ENCODE data around the gene KRTAP5-3.

The KRTAP5-3 gene

DNA sequence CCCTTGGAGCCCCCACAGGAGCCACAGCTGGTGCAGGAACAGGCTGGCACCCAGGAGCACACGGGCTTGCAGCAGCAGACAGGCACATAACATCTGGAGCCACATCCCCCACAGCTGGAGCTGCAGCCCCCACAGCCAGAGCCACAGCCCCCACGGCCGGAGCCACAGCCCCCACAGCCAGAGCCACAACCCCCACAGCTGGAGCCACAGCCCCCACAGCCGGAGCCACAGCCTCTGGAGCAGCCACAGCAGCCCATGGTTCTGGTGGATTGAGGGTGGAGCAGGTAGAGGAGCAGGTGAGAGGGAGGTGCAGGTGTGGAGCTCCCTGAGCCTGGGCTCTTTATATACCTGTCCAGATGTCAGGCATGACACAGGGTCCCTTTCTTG, 10.3 kb downstream of the KRTAP5-3 start, which contains the start of gene KRTAP5-2:
TSS of gene KRTAP5-2 (minus strand) at position 301 of the 387 bp plus-strand sequence. CDS start at position 257, 44 bp downstream.
- TF ChIP-seq FOXP2 (optimal IDR thresholded peaks at IDR 0.05; ENCODE audit: borderline replicate concordance, extremely low read depth, extremely low read length, insufficient read depth) (no peak), TAF1 (IDR thresholded peaks at IDR 0.05; ENCODE audit: borderline replicate concordance, insufficient read depth, low read length) (no peak), POLR2AphosphoS5 (IDR thresholded peaks at IDR 0.05; ENCODE audit: low read depth, low read length) (no peak), SIN3A (IDR thresholded peaks at IDR 0.05; ENCODE audit: borderline replicate concordance, insufficient read depth, low read length) (no peak)
- TF ChIP-seq, protein P1, sequence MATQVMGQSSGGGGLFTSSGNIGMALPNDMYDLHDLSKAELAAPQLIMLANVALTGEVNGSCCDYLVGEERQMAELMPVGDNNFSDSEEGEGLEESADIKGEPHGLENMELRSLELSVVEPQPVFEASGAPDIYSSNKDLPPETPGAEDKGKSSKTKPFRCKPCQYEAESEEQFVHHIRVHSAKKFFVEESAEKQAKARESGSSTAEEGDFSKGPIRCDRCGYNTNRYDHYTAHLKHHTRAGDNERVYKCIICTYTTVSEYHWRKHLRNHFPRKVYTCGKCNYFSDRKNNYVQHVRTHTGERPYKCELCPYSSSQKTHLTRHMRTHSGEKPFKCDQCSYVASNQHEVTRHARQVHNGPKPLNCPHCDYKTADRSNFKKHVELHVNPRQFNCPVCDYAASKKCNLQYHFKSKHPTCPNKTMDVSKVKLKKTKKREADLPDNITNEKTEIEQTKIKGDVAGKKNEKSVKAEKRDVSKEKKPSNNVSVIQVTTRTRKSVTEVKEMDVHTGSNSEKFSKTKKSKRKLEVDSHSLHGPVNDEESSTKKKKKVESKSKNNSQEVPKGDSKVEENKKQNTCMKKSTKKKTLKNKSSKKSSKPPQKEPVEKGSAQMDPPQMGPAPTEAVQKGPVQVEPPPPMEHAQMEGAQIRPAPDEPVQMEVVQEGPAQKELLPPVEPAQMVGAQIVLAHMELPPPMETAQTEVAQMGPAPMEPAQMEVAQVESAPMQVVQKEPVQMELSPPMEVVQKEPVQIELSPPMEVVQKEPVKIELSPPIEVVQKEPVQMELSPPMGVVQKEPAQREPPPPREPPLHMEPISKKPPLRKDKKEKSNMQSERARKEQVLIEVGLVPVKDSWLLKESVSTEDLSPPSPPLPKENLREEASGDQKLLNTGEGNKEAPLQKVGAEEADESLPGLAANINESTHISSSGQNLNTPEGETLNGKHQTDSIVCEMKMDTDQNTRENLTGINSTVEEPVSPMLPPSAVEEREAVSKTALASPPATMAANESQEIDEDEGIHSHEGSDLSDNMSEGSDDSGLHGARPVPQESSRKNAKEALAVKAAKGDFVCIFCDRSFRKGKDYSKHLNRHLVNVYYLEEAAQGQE (IDR thresholded peaks at IDR 0.05; ENCODE audit: insufficient read depth in 1 of 2, low read depth in 2 of 2, low read length in 2 of 2), result no peak

DNA sequence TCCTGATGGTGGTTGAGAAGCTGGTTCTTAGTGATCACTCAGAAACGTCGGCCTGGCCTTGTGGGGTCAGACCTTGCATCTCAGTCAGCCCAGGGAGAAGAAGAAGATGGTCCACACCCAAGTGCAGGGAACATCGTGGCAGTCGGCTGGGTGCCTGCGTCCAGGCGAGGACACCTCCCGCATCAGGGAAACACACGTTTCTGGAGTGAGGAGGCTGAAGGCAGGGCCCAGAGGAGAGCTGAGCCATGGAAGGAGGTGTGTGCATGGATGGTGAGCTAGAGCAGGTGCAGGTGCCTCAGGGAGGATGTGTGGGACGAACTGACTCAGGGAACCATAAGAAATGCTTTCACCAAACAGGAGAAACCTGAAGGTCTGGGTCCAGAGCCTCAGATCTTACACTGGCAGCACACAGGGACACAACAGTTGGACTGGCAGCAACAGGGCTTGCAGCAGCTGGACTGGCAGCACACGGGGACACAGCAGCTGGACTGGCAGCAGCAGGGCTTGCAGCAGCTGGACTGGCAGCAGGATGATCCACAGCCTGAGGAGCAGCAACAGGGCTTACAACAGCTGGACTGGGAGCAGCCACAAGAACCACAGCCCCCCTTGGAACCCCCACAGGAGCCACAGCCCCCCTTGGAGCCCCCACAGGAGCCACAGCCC, 10.8 kb downstream of the KRTAP5-3 start:
- TF ChIP-seq, protein P1 (IDR thresholded peaks at IDR 0.05; ENCODE audit: insufficient read depth in 1 of 2, low read depth in 2 of 2, low read length in 2 of 2), result no peak
- TF ChIP-seq POLR2AphosphoS5 (IDR thresholded peaks at IDR 0.05; ENCODE audit: low read depth, low read length), result no peak
- no peak for TF ChIP-seq FOXP2 (optimal IDR thresholded peaks at IDR 0.05; ENCODE audit: borderline replicate concordance, extremely low read depth, extremely low read length, insufficient read depth)
- no peak for TF ChIP-seq SIN3A (IDR thresholded peaks at IDR 0.05; ENCODE audit: borderline replicate concordance, insufficient read depth, low read length)
- TF ChIP-seq TAF1 (IDR thresholded peaks at IDR 0.05; ENCODE audit: borderline replicate concordance, insufficient read depth, low read length), result no peak

DNA sequence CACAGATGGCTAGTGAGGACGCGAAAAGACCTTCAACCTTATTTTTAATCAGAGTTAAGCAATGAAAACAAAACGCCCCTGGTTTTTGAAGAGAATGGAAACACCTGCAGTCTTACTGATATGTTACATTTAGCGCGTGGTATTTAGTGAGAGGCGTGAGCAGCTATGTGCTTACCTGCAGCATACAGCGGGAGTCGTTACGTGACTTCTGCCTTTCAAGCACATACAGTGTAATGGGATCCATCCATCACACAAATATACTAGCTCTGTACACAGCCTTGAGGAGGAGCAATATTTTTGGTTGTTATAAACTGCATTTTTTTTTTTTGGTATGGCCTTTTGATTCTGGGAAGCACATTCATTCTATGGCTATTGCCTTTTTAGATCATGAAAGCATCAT, 15.6 kb downstream of the KRTAP5-3 start:
- no peak for TF ChIP-seq POLR2AphosphoS5 (IDR thresholded peaks at IDR 0.05; ENCODE audit: low read depth, low read length)
- TF ChIP-seq TAF1 (IDR thresholded peaks at IDR 0.05; ENCODE audit: borderline replicate concordance, insufficient read depth, low read length), result no peak
- no peak for TF ChIP-seq SIN3A (IDR thresholded peaks at IDR 0.05; ENCODE audit: borderline replicate concordance, insufficient read depth, low read length)
- TF ChIP-seq, protein P1 (IDR thresholded peaks at IDR 0.05; ENCODE audit: insufficient read depth in 1 of 2, low read depth in 2 of 2, low read length in 2 of 2), result no peak
- TF ChIP-seq FOXP2 (optimal IDR thresholded peaks at IDR 0.05; ENCODE audit: borderline replicate concordance, extremely low read depth, extremely low read length, insufficient read depth), result no peak

DNA sequence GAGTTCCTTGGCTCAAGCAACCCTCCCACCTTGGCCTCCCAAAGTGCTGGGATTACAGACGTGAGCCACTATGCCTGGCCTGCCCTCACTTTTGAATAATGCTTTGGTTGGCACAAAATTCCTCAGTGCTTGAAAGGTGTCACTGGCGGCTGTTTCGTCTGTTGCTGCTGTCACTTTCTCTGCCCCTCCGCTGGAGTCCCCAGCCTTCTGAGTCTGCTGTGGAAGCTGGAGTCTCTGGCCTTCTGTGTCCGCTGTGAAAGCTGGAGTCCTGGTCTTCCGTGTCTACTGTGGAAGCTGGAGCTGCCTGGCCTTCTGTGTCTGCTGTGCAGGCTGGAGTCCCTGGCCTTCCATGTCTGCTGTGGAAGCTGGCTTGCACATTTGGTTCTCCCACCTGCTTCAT, 18.3 kb downstream of the KRTAP5-3 start:
- TF ChIP-seq TAF1 (IDR thresholded peaks at IDR 0.05; ENCODE audit: borderline replicate concordance, insufficient read depth, low read length) (no peak), SIN3A (IDR thresholded peaks at IDR 0.05; ENCODE audit: borderline replicate concordance, insufficient read depth, low read length) (no peak), POLR2AphosphoS5 (IDR thresholded peaks at IDR 0.05; ENCODE audit: low read depth, low read length) (no peak), FOXP2 (optimal IDR thresholded peaks at IDR 0.05; ENCODE audit: borderline replicate concordance, extremely low read depth, extremely low read length, insufficient read depth) (no peak)
- TF ChIP-seq, protein P1 (IDR thresholded peaks at IDR 0.05; ENCODE audit: insufficient read depth in 1 of 2, low read depth in 2 of 2, low read length in 2 of 2), result no peak
